NOMO-1 treated with DMSO at 0.1 percent for 48 hours (cell line): ENCODE results near the gene ZNF549.

Experiments used
- DNase-seq: peaks from one replicate; lab custom pipeline; 2025; ENCODE audit not compliant: unreplicated experiment; lab: John Stamatoyannopoulos, UW

ZNF549 gene

DNA sequence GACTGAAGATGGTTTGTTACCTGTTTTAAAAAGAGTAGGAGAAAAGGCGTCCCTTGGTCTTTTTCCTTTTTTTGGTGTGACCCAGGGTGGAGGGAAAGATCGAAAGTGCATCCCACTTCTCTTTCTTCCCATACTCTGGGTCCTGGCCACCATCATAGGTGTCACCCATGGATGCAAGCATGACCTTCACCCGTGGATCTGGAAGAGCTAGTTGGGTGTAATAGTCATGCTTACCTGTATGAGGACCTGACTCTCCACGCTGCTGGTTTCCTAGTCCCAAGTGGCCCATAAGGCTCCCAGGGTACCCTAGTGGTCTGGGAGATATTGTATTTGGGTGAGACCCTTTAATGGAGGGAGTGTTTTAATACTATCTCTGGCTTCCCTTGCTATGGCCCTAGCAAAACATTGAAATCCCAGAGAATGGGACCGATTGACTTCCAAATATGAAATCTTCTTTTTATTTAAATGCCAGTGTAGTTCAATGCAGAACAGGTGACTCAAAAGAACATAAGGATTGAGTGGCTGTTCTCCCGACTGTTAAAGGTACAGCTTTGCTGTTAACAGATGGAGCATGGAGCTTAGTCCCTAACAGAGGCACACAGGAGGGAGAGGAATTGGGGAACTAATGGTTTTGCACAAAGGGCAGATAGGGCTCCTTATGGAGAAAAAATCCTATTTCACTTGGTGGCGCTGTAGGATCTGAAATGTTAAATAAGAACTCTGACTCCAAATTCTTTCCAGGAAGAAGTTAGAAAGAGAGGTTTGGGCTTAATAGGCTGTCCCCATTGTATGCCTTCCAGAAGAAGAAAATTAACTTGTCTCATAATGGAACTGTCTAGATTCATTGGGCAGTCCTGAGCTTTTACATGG, 39.5 kb downstream of the ZNF549 start:
- DNase-seq: no peak

DNA sequence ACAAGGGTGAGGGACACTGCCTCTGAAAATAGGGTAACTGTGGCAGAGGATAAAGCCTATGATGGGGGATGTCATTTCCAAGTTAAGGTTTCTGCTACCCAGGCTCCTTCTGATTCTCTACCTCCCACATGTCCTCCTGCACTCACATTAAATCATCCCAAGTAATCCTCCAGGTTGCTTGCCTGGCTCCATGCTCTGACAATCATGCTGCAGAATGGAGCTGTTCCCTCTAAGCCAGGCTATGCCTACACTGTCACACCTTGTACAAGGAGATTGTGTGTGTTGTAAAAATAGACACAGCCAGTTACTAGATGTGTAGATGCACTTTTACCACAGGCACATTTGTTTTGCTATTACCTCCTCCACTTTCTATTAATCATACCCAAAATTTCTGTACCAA, 43.6 kb downstream of the ZNF549 start:
- no peak for DNase-seq

DNA sequence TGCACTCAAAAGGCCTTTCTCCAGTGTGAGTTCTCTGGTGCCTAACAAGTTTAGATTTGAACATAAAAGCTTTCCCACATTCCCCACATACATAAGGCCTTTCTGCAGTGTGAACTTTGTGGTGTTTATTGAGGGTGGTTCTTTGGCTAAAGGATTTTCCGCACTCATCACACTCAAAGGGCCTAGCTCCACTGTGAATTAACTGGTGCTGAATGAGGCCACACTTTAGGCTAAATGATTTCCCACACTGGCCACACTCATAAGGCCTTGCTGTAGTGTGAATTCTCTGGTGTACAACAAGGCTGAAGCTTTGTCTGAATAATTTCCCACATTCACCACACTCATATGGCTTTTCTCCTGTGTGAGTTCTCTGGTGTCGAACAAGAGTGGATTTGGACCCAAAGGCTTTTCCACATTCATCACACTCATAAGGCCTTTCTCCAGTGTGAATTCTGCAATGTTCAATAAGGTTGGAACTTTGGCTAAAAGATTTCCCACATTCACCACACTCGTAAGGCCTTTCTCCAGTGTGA, 45.3 kb downstream of the ZNF549 start:
- no peak for DNase-seq

DNA sequence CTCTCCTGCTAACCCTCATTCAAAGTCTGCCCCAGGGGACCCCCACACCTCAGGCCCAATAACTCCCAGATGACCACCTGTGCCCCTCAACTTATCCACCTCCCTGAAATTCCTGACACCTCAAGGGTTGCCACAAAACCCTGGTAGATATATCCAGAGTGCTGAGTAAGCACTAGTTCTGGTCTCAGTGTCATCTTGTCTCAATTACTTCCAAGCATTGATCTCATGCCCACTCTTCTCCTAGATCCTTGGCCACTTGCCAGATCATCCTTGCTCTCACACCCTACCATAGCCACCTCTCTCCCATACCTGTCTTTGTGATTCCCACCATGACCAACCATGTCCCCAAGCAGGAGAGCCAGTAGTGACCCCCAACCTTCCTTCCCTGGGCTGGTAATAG, 49.5 kb downstream of the ZNF549 start:
- no peak for DNase-seq

DNA sequence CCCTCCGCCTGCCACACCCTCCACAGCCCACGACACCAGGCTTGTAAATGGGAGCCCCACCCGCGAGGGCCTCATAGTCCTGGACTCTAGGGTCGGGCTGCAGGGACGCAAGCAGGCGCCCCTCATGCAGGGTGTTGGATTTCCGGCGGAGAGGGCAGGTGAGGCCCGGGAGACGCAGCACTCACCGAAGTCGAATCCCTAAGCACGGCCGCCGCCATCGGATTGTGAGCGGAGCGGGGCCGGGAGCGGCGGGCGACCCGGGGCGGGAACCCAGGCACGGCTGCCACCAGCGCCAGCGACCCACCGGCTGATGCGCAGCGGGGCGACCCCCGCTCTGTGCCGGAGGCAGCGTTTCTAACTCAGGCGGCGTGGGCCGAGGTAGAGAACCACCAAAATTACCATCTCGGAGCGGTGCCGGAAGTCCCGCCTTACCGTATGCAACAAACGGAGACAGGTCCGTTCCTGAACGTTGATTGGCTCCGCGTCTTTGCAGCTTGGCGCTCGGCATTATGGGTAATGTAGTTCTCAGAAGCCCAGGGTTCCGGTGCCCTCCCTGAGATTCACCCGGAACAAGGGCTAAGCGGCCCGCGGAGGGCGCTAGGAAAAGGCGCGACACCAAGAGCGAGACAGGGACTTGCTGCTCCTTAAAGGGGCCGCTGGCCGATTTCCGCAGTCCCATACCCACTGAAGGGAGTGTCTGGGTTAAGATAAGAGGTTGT, 51.5 kb downstream of the ZNF549 start, which contains the start of gene ZNF416:
TSS of gene ZNF416 (minus strand) at position 425 of the 719 bp plus-strand sequence. CDS start at position 218, 207 bp downstream.
- peak; percentile 99 for DNase-seq

DNA sequence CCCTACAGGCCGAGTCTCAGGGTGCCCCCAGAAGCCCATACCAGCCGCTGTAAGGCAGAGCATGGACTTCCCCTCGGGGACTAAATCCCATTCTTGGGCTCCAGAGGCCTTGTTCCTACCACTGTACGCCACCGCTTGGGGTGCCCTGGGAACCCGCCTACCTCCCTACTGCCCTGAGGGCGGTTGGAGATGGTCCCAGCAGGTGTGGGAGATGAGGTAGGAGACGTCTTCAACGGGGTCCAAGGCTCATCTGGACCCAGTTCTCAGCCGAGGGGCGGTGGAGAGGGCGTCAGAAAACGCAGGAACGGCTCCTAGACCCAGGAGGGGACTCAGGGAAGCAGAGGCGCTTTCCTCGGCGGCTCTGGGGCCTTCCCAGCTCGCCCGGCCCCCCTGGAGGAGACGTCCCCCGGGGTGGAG, 56.0 kb downstream of the ZNF549 start:
- DNase-seq: no peak

DNA sequence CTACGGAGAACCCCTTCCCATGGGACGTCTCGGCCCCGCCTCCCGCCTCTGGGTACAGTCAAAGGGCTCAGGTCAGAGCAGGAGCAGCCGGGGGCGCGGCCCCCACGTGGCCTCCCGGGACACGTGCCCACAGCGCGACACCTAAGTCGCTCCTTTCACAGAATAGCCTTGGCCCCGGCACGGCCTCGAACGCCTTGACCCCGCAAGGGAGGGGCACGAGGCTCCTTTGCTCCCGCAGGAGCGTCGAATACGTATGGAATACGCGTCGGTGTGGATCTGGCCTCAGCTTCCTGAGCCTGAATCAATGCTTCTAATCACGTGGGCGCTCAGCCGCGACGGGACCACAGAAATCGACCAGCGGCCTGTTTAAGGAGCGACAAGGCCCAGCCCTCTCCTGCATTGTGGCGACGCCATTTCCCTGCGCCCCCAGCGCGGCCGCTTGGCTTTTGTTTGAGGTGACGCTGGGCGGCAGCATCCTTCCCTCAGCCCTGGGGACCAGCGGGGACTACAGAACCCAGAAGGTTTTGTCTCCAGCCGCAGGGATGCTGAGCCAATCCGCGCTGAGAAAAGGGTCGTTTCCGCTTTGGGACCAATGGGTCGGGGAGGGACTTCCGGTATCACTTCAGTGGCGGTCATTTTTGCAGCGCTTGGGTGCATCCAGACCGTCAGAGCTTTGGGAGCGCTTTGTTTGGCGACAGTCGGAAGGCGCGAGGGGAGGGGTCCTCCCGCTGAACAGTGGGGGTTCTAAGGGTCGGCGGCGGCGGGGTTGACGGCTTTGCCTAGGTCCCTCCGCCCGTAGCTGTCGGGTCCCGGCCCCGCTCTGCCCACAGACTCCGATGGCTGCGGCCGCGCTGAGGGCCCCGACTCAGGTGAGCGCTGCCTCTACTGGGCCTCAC, 56.6 kb downstream of the ZNF549 start, which contains the start of gene ZIK1:
TSS of gene ZIK1 (plus strand) at position 625 of the 896 bp plus-strand sequence. CDS start at position 837, 212 bp downstream.
- DNase-seq: no peak

DNA sequence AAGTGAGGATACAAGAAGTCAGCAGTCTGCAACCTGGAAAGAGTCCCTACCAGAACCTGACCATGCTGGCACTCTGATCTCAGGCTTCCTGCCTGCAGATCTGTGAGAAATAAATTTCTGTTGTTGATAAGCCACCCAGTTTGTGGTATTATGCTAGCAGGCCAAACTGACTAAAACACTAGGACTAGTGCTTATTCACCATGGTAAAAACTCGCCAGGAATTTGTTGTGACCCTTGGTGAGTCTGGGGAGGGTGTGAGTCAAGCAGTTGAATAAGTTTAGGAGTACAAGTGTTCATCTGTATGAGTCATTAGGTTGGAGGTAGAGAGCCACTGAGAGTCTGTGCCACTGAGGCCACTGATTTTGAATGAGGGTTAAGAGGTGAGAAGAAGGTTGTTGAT, 60.4 kb downstream of the ZNF549 start:
- no peak for DNase-seq

DNA sequence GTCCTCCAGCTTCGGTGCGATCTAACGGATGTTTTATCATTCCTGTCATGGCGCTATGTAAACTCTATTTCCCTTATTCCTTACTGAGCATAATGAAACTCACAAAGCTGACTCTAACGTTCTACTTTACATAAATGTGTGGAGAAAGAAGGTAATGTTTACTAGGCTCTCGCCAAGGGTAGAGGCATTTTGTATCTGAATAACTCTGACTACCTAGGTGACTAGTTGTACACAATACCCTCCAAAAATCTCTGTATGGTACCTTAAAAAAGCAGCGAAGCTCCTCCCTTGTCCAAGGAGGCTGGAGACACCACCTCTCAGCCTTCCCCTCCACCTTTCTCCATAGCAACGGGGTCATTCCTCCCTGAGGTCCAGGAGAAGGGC, 72.2 kb downstream of the ZNF549 start:
- no peak for DNase-seq

DNA sequence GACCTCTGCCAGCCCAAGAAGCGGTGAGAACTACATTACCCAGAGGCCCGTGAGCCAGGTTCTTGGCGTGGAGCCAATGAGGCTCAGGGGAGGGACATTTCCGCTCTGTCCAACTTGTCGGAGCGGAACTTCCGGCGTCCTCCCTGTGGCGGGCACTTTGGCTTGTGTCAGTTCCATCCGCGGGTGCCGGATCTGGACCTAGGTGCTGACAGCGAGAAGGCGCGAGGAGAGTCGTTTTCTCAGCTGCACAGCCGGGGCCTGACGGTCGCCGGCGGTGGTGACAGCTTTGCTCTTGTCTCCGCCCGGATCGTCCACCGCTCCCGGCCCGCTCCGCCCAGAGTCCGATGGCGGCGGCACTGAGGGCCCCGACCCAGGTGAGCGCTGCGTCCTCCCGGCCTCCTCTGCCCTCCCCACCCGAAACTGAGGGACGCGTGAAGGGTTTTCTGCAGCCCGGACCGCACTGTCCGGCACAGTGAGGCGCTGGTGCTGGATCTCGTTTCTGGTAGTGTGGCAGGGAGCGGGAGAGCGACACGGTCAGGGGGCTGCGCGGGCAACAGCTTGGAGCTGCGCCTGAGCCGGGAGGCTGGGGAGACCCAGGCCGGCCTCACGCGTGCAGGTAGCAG, 72.7 kb downstream of the ZNF549 start, which contains the start of gene ZNF530:
TSS of gene ZNF530 (plus strand) at position 125 of the 623 bp plus-strand sequence. CDS start 4,461 bp downstream, outside the sequence.
- DNase-seq: peak; percentile 81

DNA sequence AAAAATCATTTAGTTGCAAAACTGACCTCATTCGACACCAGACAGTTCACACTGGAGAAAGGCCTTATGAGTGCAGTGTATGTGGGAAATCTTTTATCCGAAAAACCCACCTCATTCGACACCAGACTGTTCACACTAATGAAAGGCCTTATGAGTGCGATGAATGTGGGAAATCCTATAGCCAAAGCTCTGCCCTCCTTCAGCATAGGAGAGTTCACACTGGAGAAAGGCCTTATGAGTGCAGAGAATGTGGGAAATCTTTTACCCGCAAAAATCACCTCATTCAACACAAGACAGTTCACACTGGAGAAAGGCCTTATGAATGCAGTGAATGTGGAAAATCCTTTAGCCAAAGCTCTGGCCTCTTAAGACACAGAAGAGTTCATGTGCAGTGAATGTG, 79.8 kb downstream of the ZNF549 start:
- DNase-seq: no peak
